ENCODE results near the gene PTPRM.
A peak's percentile ranks its signal among the peaks of the same experiment; 100 is the strongest.

Gene PTPRM

GRCh38 chr18:8081267-8081666 lies 514.2 kb downstream of the PTPRM start:
- no peak for DNase-seq
- Histone ChIP-seq H2AFZ (ENCODE audit: low read depth, low read length) (no peak overlapping the region), H2BK15ac (ENCODE audit: low read depth, poor library complexity, severe bottlenecking) (no peak overlapping the region), H4K8ac (ENCODE audit: low read length) (no peak overlapping the region), H3K4ac (ENCODE audit: low read depth in 1 of 2, low read length in 2 of 2) (no peak overlapping the region), H3K36me3 (ENCODE audit: control insufficient read depth in 1 of 2, insufficient read depth in 2 of 2, low read depth in 1 of 2, low read length in 2 of 2) (peaks cover 6 to 25% of the 10 kb centered on the region in 2 experiments), H3K14ac (ENCODE audit: low read length in 2 of 2) (no peak overlapping the region), H3K4me3 (ENCODE audit: insufficient read depth in 1 of 2, low read depth in 1 of 2, low read length in 2 of 2) (no peak overlapping the region), H3K4me1 (ENCODE audit: control insufficient read depth, insufficient read depth, low read depth, low read length) (peaks cover 3% of the 10 kb centered on the region), H3K9me3 (ENCODE audit: control insufficient read depth, low read length) (no peaks in the 10 kb centered on the region), H3K23ac (ENCODE audit: low read length in 2 of 2) (no peak overlapping the region), H3K18ac (ENCODE audit: low read depth in 1 of 2, low read length in 2 of 2) (no peak overlapping the region), H3K27ac (ENCODE audit: low read length, poor library complexity, severe bottlenecking) (no peak overlapping the region), H2BK12ac (ENCODE audit: low read length in 2 of 2) (no peak overlapping the region), H2BK120ac (ENCODE audit: low read depth, low read length) (no peak overlapping the region), H4K91ac (ENCODE audit: low read length) (no peak overlapping the region), H3K9ac (ENCODE audit: low read length) (no peak overlapping the region), H3K27me3 (ENCODE audit: control insufficient read depth in 1 of 2, insufficient read depth in 1 of 2, low read length in 2 of 2) (no peaks in the 10 kb centered on the region), H3K79me1 (replicated peaks; ENCODE audit: low read length, poor library complexity, severe bottlenecking) (peaks cover 13% of the 10 kb centered on the region), H2AK5ac (ENCODE audit: low read length, severe bottlenecking) (no peak overlapping the region), H2BK5ac (ENCODE audit: low read depth, low read length, poor library complexity, severe bottlenecking) (no peak overlapping the region), H3K4me2 (ENCODE audit: low read length, poor library complexity, severe bottlenecking) (no peak overlapping the region)
- WGBS: 77% methylated on average over 1 of the region's 1 CpG

- Histone ChIP-seq H4K91ac (ENCODE audit: low read length) (no peak overlapping the region), H3K79me1 (replicated peaks; ENCODE audit: low read length, poor library complexity, severe bottlenecking) (peaks cover 13% of the 10 kb centered on the region), H3K9me3 (ENCODE audit: control insufficient read depth, low read length) (no peaks in the 10 kb centered on the region), H3K27ac (ENCODE audit: low read length, poor library complexity, severe bottlenecking) (no peak overlapping the region), H3K4me1 (ENCODE audit: control insufficient read depth, insufficient read depth, low read depth, low read length) (peaks cover 3% of the 10 kb centered on the region), H3K27me3 (ENCODE audit: control insufficient read depth in 1 of 2, insufficient read depth in 1 of 2, low read length in 2 of 2) (no peaks in the 10 kb centered on the region), H2BK5ac (ENCODE audit: low read depth, low read length, poor library complexity, severe bottlenecking) (no peak overlapping the region), H2BK15ac (ENCODE audit: low read depth, poor library complexity, severe bottlenecking) (no peak overlapping the region), H3K4me2 (ENCODE audit: low read length, poor library complexity, severe bottlenecking) (no peak overlapping the region), H3K14ac (ENCODE audit: low read length in 2 of 2) (no peak overlapping the region), H3K4me3 (ENCODE audit: insufficient read depth in 1 of 2, low read depth in 1 of 2, low read length in 2 of 2) (no peak overlapping the region), H3K4ac (ENCODE audit: low read depth in 1 of 2, low read length in 2 of 2) (no peak overlapping the region), H3K9ac (ENCODE audit: low read length) (no peak overlapping the region), H2BK12ac (ENCODE audit: low read length in 2 of 2) (no peak overlapping the region), H2AK5ac (ENCODE audit: low read length, severe bottlenecking) (no peak overlapping the region), H4K8ac (ENCODE audit: low read length) (no peak overlapping the region), H2AFZ (ENCODE audit: low read depth, low read length) (no peak overlapping the region), H3K23ac (ENCODE audit: low read length in 2 of 2) (no peak overlapping the region), H2BK120ac (ENCODE audit: low read depth, low read length) (no peak overlapping the region), H3K36me3 (ENCODE audit: control insufficient read depth in 1 of 2, insufficient read depth in 2 of 2, low read depth in 1 of 2, low read length in 2 of 2) (peaks cover 6 to 24% of the 10 kb centered on the region in 2 experiments), H3K18ac (ENCODE audit: low read depth in 1 of 2, low read length in 2 of 2) (no peak overlapping the region)
- WGBS: 68% methylated on average over 2 of the region's 3 CpGs
- DNase-seq: no peak
Measured at GRCh38 chr18:8081872-8082553, 514.9 kb downstream of the PTPRM start.

- WGBS: 32% methylated on average over 6 of the region's 7 CpGs
- Histone ChIP-seq H3K36me3 (ENCODE audit: control insufficient read depth in 1 of 2, insufficient read depth in 2 of 2, low read depth in 1 of 2, low read length in 2 of 2) (peaks cover 3 to 25% of the 10 kb centered on the region in 2 experiments), H4K91ac (ENCODE audit: low read length) (no peak overlapping the region), H4K8ac (ENCODE audit: low read length) (no peak overlapping the region), H3K4ac (ENCODE audit: low read depth in 1 of 2, low read length in 2 of 2) (no peak overlapping the region), H3K4me3 (ENCODE audit: insufficient read depth in 1 of 2, low read depth in 1 of 2, low read length in 2 of 2) (no peak overlapping the region), H2BK120ac (ENCODE audit: low read depth, low read length) (no peak overlapping the region), H3K23ac (ENCODE audit: low read length in 2 of 2) (no peak overlapping the region), H3K27me3 (ENCODE audit: control insufficient read depth in 1 of 2, insufficient read depth in 1 of 2, low read length in 2 of 2) (no peaks in the 10 kb centered on the region), H2AK5ac (ENCODE audit: low read length, severe bottlenecking) (no peak overlapping the region), H2AFZ (ENCODE audit: low read depth, low read length) (no peak overlapping the region), H2BK5ac (ENCODE audit: low read depth, low read length, poor library complexity, severe bottlenecking) (no peak overlapping the region), H2BK15ac (ENCODE audit: low read depth, poor library complexity, severe bottlenecking) (no peak overlapping the region), H3K27ac (ENCODE audit: low read length, poor library complexity, severe bottlenecking) (no peak overlapping the region), H3K18ac (ENCODE audit: low read depth in 1 of 2, low read length in 2 of 2) (no peak overlapping the region), H2BK12ac (ENCODE audit: low read length in 2 of 2) (no peak overlapping the region), H3K79me1 (replicated peaks; ENCODE audit: low read length, poor library complexity, severe bottlenecking) (peaks cover 7% of the 10 kb centered on the region), H3K4me2 (ENCODE audit: low read length, poor library complexity, severe bottlenecking) (no peak overlapping the region), H3K9ac (ENCODE audit: low read length) (no peak overlapping the region), H3K14ac (ENCODE audit: low read length in 2 of 2) (peak overlapping the region in 1 of 2 experiments; percentile 41), H3K4me1 (ENCODE audit: control insufficient read depth, insufficient read depth, low read depth, low read length) (peaks cover 3% of the 10 kb centered on the region), H3K9me3 (ENCODE audit: control insufficient read depth, low read length) (no peaks in the 10 kb centered on the region)
- DNase-seq: peak; percentile 47
Measured at GRCh38 chr18:8084160-8084559, 517.0 kb downstream of the PTPRM start.

- Histone ChIP-seq H3K4me1 (ENCODE audit: control insufficient read depth, insufficient read depth, low read depth, low read length) (peaks cover 3% of the 10 kb centered on the region), H3K27ac (ENCODE audit: low read length, poor library complexity, severe bottlenecking) (no peak overlapping the region), H2BK12ac (ENCODE audit: low read length in 2 of 2) (no peak overlapping the region), H3K27me3 (ENCODE audit: control insufficient read depth in 1 of 2, insufficient read depth in 1 of 2, low read length in 2 of 2) (no peaks in the 10 kb centered on the region), H3K9me3 (ENCODE audit: control insufficient read depth, low read length) (no peaks in the 10 kb centered on the region), H3K18ac (ENCODE audit: low read depth in 1 of 2, low read length in 2 of 2) (no peak overlapping the region), H3K79me1 (replicated peaks; ENCODE audit: low read length, poor library complexity, severe bottlenecking) (peaks cover 7% of the 10 kb centered on the region), H3K4ac (ENCODE audit: low read depth in 1 of 2, low read length in 2 of 2) (no peak overlapping the region), H3K23ac (ENCODE audit: low read length in 2 of 2) (no peak overlapping the region), H2AFZ (ENCODE audit: low read depth, low read length) (no peak overlapping the region), H2BK5ac (ENCODE audit: low read depth, low read length, poor library complexity, severe bottlenecking) (no peak overlapping the region), H4K8ac (ENCODE audit: low read length) (no peak overlapping the region), H3K4me2 (ENCODE audit: low read length, poor library complexity, severe bottlenecking) (no peak overlapping the region), H4K91ac (ENCODE audit: low read length) (no peak overlapping the region), H2BK120ac (ENCODE audit: low read depth, low read length) (no peak overlapping the region), H3K9ac (ENCODE audit: low read length) (no peak overlapping the region), H3K36me3 (ENCODE audit: control insufficient read depth in 1 of 2, insufficient read depth in 2 of 2, low read depth in 1 of 2, low read length in 2 of 2) (peaks cover 3 to 35% of the 10 kb centered on the region in 2 experiments), H3K14ac (ENCODE audit: low read length in 2 of 2) (no peak overlapping the region), H2AK5ac (ENCODE audit: low read length, severe bottlenecking) (no peak overlapping the region), H3K4me3 (ENCODE audit: insufficient read depth in 1 of 2, low read depth in 1 of 2, low read length in 2 of 2) (no peak overlapping the region), H2BK15ac (ENCODE audit: low read depth, poor library complexity, severe bottlenecking) (no peak overlapping the region)
- 100% methylated on average over 3 of the region's 3 CpGs for WGBS
- no peak for DNase-seq
Measured at GRCh38 chr18:8088626-8089025, 521.5 kb downstream of the PTPRM start.

Data from mesenchymal stem cell (in vitro differentiated cells and primary cell).